HG03520 (cell line): ENCODE data around the gene MED29.
A peak's percentile ranks its signal among the peaks of the same experiment; 100 is the strongest.

Experiments used
- ATAC-seq: cut with Tn5 transposase; IDR thresholded peaks from one replicate; pipeline ENCODE4 v1.9.1; 2021; ENCODE audit warnings: mild to moderate bottlenecking, moderate library complexity; ENCODE audit not compliant: unreplicated experiment

MED29 gene

GRCh38 chr19:39390751-39391437 lies at the start of gene MED29, which contains the start of gene PAF1:
TSS of gene MED29 (plus strand) at chr19:39391378. CDS start at chr19:39391423, 45 bp downstream.
TSS of gene PAF1 (minus strand) at chr19:39391106. CDS start at chr19:39390864, 242 bp downstream.
- peak; percentile 88 for ATAC-seq

DNA sequence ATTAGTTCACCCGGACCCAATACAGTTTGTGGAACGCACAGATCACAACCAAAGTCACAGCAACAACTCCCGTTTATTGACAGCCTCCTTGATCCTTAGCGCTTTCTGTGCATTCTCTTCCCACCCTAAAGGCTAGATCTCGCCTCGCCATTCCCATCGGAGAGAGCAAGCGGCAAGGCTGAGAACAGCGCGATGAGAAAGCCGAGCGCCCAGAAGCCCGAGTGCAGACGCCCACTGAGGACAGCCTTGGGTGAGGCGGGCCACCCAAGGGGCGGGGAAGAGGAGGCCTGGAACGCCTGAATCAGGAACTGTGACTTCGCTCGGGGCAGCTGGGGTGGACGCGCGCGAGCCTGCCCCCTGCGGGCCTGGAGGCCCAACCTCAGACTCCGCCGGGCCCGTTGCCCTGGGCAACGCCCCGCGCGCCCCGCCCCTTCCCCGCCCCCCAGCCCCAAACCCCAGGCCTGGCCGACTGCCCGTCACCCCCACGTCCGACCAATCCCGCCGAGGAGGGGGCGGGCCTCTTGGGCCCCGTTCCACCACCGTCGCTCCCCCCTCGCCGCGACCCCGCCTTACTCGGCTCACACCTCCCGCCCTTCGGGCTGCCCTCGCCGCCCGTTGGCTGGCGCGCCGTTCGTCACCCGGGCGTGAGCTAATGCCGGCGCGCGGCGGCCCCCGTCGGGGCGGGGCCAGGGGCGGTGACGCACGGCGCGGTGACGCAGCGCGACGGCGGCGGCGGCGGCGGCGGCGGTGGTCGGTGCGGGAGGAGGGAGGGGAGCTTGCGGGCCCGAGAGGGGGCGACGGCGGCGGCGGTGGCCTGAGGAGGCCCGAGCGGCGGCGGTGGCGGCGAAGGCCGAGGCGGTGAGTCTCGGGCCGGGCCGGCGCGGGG lies 49.2 kb upstream of the MED29 start, which contains the start of gene SAMD4B:
SAMD4B (plus strand) TSS at position 703 of the 886 bp plus-strand sequence. CDS start 14,473 bp downstream, outside the sequence.
- ATAC-seq, result peak; percentile 84

DNA sequence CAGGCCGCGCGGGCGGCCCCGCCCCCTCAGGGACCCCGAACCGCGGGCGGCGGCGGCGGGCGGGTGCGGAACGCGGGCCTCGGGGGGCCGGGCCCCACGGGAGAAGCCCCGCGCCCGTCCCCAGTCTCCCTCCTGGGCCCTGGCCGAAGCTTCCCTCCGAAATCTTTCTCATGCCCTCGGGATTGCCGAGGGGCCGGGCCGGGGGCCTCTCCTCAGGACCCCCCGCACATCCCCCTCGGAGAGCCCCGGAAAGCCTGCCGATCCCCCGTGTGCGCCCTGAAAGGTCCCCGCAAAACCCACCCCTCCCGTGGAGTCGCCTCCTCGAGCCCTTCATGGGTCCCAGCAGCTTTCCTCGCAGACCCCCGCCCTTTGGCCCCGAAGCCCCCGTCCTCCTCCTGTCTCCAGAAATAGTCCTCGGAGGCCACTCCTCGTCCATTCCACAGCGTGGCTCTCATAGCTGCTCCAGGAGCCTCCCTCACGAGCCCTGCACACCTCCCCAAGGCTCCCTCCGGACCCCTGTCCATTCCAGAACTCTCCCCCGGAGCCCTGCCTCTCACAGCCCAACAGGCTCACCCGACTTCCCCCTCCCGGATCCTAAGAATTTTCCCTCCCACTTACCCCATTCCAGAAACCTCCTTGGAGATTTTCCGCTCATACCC lies 48.4 kb upstream of the MED29 start:
- no peak for ATAC-seq

- no peak for ATAC-seq
These were observed 45.2 kb upstream of the MED29 start for GRCh38 chr19:39345956-39346355.

DNA sequence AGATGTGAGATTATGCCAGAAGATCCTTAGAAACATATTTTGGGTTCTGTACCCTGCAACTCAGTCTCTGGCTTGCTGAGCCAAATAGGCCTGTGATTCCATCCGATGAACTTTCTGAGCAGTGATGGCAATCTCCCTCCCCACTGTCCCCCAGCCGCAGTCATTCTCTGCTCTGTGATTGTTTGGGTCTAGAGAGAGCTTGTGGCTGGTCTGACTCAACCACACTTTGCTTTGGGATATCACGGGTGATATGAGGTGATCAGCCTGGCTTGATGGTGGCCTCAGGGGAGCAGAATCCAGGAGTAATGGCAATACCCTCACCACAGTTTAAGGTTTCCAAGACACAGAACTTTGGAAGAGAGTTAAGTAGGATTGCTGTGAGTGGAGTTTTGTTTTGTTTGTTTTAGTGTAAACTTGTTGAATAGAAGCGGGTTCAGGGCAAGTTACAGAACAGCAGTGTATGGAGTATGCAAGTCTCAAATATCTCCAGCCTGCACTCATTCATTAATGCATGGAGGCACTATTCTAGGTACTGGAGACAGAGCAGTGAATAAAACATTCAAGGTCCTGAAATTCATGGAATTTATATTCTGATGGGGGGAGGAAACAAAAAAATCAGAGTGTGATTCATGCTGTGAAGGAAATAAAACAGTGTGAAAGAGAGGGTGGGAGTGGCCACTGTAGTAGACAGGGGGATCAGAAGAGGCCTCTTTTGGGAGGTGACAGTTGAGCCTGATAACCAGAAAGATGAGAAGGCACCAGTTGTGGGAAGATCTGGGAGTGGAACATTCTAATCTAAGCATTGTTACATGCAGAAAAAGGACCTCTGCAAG lies 43.6 kb upstream of the MED29 start:
- ATAC-seq, result no peak

DNA sequence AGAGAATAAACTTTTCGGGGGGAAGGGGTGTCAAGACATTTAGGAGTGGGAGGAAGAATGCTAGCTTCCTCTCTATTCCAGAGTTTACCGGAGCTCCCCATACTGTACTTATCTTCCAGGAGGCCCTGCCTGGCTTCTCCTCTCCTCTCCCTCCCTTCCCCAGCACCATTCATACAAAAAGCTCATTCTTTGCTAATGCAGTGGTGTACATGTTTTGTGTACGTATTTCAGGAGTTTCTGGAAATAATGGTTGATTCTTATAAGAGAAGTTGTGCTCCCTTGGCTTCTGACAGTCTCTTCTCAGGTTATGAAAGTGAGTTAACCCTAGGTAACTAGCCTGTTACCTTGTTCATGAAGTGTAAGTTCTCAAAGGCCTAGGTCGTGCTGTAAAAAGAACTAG lies 41.9 kb upstream of the MED29 start:
- ATAC-seq, result no peak

- no peak for ATAC-seq
These were observed 41.0 kb upstream of the MED29 start for GRCh38 chr19:39350156-39350555.

- no peak for ATAC-seq
These were observed 39.6 kb upstream of the MED29 start for GRCh38 chr19:39351537-39352064.

DNA sequence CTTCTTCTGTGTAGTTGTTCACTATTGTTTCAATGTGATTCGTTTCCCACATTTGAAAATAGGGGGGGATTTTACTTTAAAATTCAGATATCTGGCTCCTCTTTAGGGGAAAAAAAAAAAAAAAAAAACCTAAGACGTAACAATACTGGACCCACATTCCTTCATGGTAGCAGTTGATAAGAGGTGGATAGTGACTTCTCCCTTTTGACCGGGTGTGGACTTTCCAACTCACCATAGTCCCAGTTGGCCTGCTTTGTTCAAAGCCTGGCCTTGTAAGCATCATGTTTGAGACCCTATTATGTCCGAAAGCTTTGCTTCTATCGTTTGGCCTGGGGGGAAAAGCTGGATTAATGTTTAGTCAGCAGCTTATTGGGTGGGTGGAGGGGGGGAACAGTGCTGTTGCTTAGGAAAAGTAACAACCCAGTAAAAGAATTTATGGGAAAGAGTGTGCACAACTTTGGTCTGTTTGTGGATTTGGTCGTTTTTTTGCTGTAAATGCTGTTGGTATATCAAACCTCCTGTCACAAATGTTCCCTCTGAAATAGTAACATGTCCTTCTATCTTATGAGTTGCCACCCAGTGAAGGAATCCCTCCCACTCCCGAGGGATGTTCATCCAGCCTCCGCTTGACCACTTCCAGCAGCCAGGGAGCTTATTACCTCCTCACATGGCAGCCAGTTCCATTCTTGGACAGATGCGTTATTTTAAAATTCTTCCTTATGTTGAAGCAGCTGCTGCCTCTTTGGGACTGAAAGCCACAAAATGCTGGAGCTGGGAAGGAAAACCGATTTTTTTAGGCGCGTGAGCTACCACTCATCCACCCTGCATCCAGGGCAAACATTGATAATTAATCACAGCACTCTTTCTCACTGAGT lies 38.6 kb upstream of the MED29 start:
- no peak for ATAC-seq

GRCh38 chr19:39355253-39355652 lies 35.9 kb upstream of the MED29 start:
- no peak for ATAC-seq

DNA sequence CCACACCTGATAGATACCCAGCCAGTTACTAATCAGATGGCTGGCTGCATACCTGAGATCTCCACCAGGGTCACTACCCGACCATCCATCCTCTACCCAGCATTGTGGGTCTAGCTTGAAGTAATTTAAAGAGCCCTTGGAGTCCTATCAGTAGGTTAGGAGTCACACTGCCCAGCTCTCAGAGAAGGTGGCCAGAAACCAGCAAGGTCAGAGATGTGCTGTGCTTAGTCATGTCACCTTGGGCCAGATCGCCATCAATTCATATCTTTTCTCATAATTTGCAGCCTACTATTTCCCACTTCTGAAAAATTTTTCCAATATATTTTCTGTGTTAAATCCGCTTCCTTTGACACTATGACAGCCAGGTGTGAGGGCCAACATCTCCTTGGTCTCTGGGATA lies 35.1 kb upstream of the MED29 start:
- no peak for ATAC-seq

GRCh38 chr19:39356647-39357046 lies 34.5 kb upstream of the MED29 start:
- no peak for ATAC-seq

- ATAC-seq, result no peak
These were observed 32.2 kb upstream of the MED29 start for GRCh38 chr19:39359026-39359425.

- ATAC-seq, result no peak
These were observed 30.6 kb upstream of the MED29 start for GRCh38 chr19:39360599-39360998.

DNA sequence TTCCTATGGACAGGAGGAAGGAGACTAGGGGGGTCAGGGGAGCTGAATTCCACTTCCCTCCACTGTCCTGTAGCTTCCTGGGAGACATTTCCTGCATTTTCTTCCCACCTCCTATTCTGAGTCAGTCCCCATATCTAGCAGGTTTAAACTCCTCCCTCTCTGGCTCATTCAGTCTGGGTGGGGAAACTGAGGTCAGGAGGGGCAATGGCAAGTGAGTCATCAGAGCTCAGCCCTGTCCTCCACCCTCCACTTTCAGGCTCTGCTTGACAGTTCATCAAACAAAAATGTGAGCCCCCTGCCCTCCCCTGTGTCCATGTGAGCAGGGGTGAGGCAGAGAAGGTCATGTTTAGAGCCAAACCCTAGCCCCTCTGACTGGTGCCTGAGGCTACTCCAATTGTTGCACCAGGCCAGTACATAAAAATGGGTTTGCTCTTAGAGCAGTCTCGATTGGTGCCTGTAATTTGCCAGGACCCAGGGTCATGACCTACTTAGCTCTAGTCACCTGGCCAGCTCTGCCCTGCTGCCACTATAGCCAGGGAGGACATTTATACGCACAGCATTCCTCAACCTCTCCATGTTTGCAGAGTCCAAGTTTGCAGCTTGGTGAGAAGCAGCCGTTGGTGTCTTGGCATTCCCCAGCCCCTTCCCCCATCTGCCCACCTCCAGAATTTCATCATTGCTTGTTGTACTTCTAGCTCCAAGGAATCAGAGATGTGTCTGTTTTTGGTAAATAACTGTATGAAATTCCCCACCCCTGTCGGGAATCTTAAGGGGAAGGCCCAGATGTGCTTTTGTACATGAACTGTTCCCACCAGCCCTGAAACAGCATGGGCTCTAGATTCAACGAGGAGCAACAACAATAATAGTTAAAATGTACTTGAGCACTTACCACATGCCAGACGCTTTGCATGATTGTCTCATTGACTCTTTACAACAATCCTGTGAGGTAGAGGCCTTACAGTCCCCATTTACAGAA lies 28.2 kb upstream of the MED29 start:
- ATAC-seq, result no peak

GRCh38 chr19:39363901-39364457 lies 27.2 kb upstream of the MED29 start:
- ATAC-seq, result no peak

- no peak for ATAC-seq
These were observed 25.6 kb upstream of the MED29 start for GRCh38 chr19:39365531-39365930.

- no peak for ATAC-seq
These were observed 22.0 kb upstream of the MED29 start for GRCh38 chr19:39369200-39369599.
